Skin epidermis (tissue), 12 donors: ENCODE measurements around the gene ETDC.
A peak's percentile ranks its signal among the peaks of the same experiment; 100 is the strongest.
"Not testable (repeated sequence)": the region's sequence is repeated elsewhere in the genome, so short reads cannot be mapped to it uniquely, and the experiment has no call there.

Experiments
- H3K27ac ChIP-seq, 21 experiments: fragments of 200-600 bp; sonication (generic) in 11 of 21; one replicate each; pipeline ENCODE4 v1.5.0; 2020; ENCODE audit warnings: mild to moderate bottlenecking in 3 of 21, inconsistent platforms in 2 of 21, moderate library complexity in 2 of 21
- H3K4me3 ChIP-seq, 7 experiments: fragments of 200-600 bp; sonication (generic) in 2 of 7; one replicate each; pipeline ENCODE4 v1.5.0; 2020; ENCODE audit warnings: inconsistent platforms in 2 of 7, mild to moderate bottlenecking in 2 of 7, moderate library complexity in 1 of 7

Gene ETDC

DNA sequence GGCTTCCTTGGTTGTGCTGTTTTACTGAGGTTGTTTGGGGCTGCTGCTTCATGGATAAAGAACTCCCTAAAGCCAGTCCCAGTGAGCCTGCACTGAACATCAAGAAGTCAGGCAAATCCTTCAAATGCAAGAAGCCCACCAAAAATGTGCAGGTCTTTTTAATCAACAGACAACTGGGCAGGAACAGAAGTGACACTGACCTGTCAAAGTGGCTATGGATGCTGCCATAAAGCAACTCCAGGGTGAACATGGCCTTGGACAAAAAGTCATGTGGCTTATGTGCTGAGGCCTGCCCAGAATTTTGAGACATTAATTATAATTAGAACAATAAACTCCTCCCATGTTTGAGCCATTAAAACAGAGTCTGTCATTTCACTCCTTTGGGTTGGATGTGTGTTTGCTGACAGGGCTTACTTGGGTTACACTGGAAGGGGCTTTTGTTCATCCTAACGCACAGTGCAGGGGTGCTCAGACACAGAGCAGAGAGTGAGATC, at the start of gene ETDC:
ETDC (plus strand) TSS at position 51 of the 494 bp plus-strand sequence; CDS start at position 51, 0 bp downstream.
- no peak within 1 kb of the TSS for H3K27ac ChIP-seq
- no peak within 1 kb of the TSS for H3K4me3 ChIP-seq

DNA sequence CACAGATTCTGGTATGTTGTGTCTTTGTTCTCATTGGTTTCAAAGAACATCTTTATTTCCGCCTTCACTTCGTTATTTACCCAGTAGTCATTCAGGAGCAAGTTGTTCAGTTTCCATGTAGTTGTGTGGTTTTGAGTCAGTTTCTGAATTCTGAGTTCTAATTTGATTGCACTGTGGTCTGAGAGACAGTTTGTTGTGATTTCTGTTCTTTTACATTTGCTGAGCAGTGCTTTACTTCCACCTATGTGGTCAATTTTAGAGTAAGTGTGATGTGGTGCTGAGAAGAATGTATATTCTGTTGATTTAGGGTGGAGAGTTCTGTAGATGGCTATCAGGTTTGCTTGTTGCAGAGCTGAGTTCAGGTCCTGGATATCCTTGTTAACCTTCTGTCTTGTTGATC, 48.3 kb upstream of the ETDC start:
- not testable (repeated sequence) for H3K4me3 ChIP-seq, H3K27ac ChIP-seq

DNA sequence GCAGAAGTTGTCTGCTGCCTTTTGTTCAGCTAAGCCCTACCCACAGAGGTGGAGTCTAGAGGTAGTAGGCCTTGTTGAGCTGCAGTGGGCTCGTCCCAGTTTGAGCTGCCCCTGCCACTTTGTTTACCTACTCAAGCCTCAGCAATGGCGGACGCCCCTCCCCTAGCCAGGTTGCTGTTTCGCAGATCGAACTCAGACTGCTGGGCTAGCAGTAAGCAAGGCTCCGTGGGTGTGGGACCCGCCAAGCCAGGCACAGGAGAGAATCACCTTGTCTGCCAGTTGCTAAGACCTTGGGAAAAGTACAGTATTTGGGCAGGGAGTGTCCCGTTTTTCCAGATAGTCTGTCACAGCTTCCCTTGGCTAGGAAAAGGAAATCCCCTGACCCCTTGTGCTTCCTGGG, 45.9 kb upstream of the ETDC start:
- H3K4me3 ChIP-seq, result not testable (repeated sequence)

DNA sequence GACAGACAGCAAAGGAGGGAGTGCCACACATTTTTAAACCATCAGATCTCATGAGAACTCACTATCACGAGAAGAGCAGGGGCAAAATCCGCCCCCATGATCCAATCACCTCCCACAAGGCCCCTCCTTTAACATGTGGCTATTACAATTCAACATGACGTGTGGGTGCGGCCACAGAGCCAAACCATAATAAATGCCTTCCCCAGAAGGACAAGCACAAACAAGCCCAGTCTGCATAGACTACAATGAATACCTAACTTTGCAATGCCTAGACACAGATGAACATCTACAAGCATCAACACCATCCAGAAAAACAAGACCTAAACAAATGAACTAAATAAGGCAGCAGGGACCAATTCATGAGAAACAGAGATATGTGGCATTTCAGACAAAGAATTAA, 45.1 kb upstream of the ETDC start:
- no peak overlapping the region for H3K27ac ChIP-seq
- no peak overlapping the region for H3K4me3 ChIP-seq

More for the DNA sequence above, 45.9 kb upstream of the ETDC start:
- not testable (repeated sequence) for H3K27ac ChIP-seq

DNA sequence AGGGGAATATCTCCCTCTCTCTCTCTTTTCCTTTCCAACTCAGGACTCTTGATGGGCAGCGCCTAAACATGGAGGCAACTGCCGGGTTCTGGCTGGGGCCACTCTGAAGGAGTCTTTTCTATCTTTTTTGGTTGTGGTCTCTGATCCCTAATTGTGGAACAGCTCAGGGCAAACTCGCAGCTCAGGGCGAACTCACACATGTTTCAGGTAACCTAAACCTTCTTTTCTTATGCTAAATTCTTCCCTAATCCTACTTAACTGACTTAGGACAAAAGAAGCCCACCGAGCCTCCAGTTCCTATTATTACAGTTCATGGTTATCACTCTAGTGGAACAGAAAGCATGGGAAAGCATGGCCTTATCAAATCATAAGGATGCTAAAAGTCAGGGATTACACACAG, 36.1 kb upstream of the ETDC start:
- H3K27ac ChIP-seq, result no peak overlapping the region
- H3K4me3 ChIP-seq, result no peak overlapping the region

DNA sequence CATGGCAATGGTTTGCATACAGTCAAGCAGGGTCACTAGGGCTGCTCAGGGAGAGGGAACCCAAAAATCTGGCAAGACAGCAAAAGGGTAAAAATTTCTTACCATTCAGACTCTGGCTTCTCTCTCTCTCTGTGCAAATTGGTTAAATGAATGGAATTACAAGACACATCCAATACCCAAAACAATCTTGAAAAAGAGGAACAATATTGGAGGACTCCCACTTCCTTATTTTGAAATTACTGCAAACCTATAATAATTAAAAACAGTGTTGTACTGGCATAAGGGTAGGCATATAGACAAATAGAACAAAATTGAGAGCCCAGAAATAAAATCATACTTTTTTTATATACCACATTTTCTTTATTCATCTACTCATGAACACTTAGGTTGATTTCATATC, 33.3 kb upstream of the ETDC start:
- Histone ChIP-seq H3K4me3 (no peak overlapping the region), H3K27ac (no peak overlapping the region)

DNA sequence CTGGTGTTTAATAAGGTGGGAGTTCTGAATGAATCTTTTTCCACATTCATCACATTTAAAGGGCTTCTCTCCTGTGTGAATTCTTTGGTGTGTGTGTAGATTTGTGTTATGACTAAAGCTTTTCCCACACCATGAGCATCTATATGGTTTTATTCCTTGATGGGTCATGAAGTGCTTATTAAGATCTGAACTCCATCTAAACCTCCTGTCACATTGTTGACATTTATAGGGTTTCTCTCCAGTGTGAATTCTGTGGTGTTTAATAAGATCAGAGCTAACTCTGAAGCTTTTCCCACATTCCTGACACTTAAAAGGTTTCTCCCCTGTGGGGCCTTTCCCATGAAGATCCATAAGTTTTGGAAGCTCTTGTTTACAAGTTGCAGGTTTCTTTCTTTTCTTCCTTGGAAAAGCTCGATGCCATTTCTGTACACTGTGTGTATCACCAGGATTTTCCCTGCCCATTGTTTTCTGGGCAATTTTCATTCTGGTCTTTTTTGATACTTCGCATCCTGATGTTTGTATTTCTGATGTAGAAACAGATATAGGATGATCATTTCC, 21.9 kb upstream of the ETDC start:
- Histone ChIP-seq H3K27ac (no peak overlapping the region), H3K4me3 (no peak overlapping the region)

DNA sequence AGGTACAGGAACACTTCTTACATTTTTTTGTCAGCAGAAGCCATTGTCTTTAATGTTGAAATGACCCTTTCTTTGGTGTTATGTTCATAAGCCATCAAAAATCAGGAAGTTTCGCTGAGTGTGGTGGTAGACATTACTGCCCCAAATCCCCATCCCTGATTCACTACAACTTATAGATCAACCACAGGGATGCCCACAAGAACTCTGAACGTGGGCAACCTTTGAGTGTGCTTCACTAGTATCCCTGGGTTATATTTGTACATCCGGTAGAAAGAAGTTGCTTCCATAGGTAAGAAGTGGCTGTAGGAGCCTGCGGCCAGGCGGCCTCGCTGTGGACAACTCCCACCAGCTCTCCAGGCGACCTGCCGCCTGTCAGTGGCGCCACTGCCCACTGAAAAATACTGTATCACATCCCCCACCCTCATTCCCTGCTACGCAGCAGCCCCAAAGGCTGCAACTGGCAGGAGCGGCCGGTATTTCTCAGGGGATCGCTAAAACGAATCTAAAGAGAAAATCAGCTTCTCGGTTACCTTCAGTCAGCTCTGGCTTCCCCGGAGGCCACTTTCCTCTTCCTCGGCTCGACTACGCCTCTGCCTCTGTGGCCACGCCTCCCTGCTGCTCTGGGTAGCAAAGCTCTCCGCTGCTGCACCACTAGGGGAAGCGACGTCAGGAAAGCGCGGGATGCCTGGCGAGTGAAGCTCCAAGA, 13.9 kb upstream of the ETDC start:
- peak overlapping the region in 6 of 7 experiments; percentile 5 to 27 (median 16) for H3K4me3 ChIP-seq
- H3K27ac ChIP-seq, result peak overlapping the region in 2 of 21 experiments; percentile 25 to 50

DNA sequence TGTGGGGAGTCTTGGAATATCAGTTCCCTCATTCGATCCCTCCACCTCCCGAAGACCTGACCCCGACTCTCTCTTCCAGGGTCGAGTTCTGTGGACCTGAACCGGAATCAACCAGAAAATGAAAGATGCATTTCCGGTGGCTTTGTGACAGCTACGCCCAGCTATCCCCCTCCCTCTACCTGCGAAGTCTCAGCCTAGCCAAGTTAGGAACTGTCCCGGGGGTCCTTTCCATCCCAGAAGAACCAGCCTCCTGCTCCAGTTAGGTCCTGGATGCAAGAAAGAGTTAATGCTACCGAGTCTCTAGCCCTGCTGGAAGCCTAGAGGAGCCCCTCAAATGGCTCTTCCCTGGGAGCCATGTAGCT, 13.4 kb upstream of the ETDC start:
- peak overlapping the region in 1 of 21 experiments; percentile 25 for H3K27ac ChIP-seq
- peak overlapping the region in 6 of 7 experiments; percentile 5 to 27 (median 16) for H3K4me3 ChIP-seq

DNA sequence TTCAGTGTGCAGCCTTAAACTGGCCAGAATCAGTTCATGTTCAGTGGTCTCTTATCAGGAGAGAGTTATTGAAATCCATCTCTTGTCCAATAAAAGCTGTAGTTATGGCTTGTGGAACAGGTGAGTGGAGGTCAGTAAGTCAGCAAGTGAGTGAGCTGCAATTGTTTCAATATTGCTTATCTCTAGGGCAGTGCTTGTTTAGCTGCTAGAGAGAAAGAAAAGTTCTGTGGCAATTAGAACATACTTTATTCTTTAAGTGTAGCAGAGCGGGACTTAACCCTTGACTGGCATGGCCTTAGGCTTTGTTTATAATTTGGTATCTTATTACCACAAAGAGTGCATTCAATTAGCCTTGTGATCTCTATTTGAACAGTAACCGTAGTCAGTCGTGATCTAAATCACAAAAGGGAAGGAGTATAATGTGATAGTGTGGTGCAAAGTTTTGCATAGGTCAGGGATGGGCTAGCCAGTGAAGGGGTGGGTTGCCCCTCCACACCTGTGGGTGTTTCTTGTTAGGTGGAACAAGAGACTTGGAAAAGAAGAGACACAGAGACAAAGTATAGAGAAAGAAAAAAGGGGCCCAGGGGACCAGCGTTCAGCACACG, 6.9 kb upstream of the ETDC start:
- no peak overlapping the region for H3K27ac ChIP-seq
- no peak overlapping the region for H3K4me3 ChIP-seq

DNA sequence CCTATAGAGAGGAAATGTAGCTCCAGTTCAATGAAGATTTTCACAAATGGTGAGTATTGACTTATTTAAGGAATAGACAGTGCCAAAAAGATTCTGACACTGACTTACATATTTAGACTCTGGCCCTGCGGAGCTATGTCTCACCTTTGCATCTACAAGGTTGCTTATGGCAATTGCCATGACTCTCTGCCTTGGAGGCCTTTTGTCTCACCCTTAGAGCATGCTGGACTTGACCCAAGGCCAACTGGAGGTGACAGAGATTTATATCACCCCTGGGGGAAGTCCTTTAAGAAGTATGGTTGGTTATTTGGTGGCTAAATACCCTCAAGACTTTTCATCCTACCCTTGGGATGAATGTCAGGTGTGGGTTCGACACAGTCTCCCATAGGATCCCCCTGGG, 4.5 kb upstream of the ETDC start:
- H3K4me3 ChIP-seq, result no peak overlapping the region
- no peak overlapping the region for H3K27ac ChIP-seq

DNA sequence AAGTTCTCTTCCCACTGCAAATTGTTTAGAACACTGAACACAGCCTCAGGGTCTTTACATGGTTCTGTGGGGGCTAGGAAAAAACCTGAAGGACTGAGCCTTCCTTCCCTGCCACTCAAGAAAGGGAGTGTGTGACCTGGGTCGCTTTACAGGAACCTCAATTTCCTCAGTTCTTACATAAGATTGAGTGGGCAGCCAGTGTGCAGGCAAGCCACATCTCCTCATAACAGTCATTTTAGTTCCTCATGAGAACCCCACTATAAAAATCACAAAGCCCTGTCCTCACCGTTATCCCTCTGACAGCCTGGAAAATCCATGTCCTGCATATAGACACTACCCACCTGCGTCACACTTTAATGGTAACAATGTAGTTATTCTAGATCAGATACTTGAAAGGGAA, 2.1 kb upstream of the ETDC start:
- Histone ChIP-seq H3K27ac (no peak overlapping the region), H3K4me3 (no peak overlapping the region)

DNA sequence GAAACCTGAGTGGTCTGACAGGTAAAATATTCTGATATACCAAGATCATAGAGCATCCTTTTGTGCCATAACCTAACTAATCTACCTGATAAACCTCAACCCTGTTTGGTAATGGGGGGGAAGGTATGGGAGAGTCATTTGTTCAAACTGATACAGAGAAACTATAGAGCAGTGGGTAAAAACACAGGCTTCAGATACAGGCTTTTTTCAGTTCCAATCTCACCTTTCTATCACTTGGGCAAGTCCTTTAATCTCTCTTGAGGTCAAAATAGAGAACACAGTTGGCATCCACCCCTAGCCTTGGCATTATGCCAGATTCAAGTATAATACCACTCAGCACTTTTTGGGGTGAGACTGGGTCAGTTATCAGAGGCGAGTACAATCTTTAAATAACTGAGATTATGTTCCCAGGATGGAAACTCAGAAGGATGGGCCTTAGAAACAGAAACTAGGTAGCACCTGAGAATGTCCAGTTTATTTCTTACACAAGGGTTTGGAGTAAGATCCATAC, 880 bp upstream of the ETDC start:
- H3K4me3 ChIP-seq, result no peak overlapping the region
- H3K27ac ChIP-seq, result no peak overlapping the region

DNA sequence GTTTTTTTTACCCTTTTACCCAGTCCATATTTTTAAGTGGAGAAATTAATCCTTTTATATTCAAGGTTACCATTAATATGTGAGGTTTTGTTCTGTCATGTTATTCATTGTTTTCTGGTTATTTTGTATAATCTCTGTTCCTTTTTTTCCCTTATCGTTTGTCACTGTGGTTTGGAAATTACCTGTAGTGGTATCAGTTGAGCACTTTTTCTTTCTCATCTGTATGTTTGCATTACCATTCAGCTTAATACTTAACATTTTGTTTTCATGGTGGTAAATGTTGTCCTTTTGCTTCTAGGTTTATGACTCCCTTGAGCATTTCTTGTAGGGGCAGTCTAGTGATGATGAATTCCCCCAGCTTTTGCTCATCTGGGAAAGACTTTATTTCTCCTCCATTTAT, 6.6 kb downstream of the ETDC start:
- H3K27ac ChIP-seq, result no peak overlapping the region
- no peak overlapping the region for H3K4me3 ChIP-seq

DNA sequence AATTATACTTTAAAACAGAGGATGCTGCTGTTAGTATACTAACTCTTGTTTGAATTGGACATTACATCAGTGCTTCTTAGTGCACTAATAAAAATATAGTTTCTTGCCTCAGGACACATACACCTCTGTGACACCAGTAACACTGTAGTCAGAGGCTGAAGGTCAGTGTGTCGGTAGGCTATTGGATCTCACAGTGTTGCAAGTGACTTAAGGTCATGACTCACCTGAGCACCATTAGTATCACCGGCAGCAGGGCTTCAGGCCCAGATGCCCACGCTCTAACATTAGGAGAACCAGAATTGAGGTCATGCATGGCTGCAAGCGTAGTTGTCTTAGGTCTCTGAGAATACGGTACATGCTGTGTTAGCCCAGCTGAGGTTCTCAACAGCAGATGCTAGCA, 15.2 kb downstream of the ETDC start:
- no peak overlapping the region for H3K27ac ChIP-seq

DNA sequence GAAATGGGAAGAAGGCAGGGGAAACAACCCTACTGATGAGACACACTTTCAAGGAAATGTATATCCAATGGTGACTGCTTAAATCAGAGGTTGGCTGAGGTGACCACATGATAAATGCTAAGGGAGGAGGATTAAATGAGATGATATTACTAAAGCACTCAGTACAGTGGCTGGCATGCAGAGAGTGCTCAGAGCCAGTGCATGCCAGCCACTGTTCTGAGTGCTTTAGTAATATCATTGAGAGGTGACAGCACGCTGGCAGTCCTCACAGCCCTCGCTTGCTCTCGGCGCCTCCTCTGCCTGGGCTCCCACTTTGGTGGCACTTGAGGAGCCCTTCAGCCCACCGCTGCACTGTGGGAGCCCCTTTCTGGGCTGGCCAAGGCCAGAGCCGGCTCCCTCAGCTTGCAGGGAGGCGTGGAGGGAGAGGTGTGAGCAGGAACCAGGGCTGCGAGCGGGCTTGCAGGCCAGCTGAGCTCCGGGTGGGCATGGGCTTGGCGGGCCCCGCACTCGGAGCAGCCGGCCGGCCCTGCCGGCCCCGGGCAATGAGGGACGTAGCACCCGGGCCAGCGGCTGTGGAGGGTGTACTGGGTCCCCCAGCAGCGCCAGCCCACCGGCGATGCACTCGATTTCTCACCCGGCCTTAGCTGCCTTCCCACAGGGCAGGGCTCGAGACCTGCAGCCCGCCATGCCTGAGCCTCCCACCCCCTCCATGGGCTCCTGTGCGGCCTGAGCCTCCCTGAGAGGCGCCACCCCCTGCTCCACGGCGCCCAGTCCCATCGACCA, 15.9 kb downstream of the ETDC start:
- not testable (repeated sequence) for H3K4me3 ChIP-seq

More for the DNA sequence above, 15.2 kb downstream of the ETDC start:
- no peak overlapping the region for H3K4me3 ChIP-seq

DNA sequence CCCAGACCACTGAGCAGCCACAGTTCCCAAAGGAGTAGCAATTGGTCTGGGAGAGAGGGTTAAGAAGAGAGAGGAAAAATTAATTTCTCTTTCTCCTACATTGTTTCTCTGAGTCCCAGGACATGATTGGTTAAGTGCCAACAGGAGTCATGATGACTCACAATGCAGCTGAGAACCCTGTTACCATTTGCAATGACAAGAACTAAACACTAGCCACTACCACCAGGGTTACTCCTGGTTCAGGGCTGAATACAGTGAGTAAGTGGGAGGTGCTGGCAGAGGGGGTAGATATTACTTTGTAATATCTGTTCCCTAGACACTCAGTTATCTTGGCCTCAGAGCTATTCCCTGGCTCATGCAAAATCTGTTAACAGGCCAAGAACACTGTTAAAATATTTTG, 18.0 kb downstream of the ETDC start:
- no peak overlapping the region for H3K27ac ChIP-seq
- no peak overlapping the region for H3K4me3 ChIP-seq

More for the DNA sequence above, 15.9 kb downstream of the ETDC start:
- not testable (repeated sequence) for H3K27ac ChIP-seq

DNA sequence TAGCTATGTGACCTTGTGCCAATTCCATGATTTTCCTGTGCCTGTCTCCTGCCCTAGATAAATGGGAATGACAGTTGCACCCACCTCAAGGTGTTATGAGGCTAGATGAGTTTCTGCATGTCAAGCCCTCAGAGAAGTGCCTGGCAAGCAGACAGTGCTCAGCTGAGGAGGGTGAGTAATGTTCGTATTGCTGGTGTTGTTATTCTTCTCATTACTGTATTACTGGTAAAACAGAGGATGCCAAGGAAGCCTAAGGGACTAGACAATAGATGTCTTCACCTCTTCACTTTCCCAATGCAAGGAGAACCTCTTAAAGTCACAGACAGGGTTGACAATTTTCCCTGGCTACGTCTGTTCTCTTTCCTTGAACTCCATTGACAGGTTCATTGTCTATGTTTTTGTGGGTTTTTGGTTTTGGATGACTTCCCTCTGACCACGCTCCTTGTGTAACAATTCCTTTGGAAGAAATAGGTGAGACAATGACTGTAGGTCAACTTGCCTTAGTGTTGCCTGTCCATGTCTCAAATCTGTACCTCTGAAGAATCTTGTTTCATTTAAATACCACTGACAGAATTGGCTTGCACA, 19.2 kb downstream of the ETDC start:
- H3K27ac ChIP-seq, result no peak overlapping the region
- no peak overlapping the region for H3K4me3 ChIP-seq

DNA sequence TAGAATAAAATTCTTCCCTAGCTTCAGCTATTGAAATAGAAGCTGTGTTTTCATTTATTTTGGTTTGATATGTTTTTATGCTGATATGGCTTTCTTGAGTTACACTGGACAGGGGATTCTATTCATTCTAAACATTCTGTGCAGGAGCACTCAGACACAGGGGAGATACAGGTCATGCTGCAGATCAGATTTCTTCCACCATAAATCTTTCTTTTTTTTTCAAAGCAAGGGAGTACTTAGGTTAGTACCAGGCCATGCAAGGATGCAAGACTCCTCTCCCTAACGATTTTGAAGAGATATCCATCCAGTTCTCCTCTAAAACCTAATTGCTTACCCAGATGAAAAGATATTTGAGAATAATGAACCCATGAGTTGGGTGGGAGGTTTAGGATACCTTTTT, 21.4 kb downstream of the ETDC start:
- no peak overlapping the region for H3K4me3 ChIP-seq
- H3K27ac ChIP-seq, result no peak overlapping the region

DNA sequence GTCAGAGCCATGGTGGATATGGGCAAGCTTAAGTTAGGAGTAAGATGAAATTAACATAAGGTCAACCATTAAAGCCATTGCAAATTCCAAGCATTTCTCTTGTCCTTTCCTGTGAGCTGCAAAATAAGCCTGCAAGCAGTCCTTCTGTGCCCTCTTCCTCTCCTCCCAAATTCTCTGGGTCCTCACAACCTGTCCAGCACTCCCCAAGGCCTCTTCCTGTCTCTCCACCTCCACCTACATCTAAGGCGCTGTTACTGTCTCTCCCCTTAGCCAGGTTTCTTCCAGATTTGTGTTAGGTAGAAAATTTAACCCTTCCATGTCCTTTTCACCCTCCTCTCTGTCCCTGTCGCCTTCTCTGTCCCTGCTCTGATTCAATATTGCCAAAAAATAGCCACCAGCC, 22.2 kb downstream of the ETDC start:
- Histone ChIP-seq H3K4me3 (no peak overlapping the region), H3K27ac (no peak overlapping the region)
